GM21723 (cell line): ENCODE data around the gene SEZ6L.
"Not testable (repeated sequence)": the region's sequence is repeated elsewhere in the genome, so short reads cannot be mapped to it uniquely, and the experiment has no call there.

Experiments used
- ATAC-seq: cut with Tn5 transposase; IDR thresholded peaks from one replicate; pipeline ENCODE4 v1.9.1; 2021; ENCODE audit warnings: mild to moderate bottlenecking, moderate library complexity; ENCODE audit not compliant: unreplicated experiment

SEZ6L gene

GRCh38 chr22:26374391-26375026 is 205.2 kb downstream of the SEZ6L start:
- ATAC-seq: no peak

GRCh38 chr22:26377170-26377830 is 208.0 kb downstream of the SEZ6L start:
- no peak for ATAC-seq

GRCh38 chr22:26380072-26380830 is 211.0 kb downstream of the SEZ6L start:
- no peak for ATAC-seq

GRCh38 chr22:26382782-26383181 is 213.5 kb downstream of the SEZ6L start:
- ATAC-seq: no peak

- ATAC-seq: no peak
Measured at GRCh38 chr22:26383968-26384556, 214.8 kb downstream of the SEZ6L start.

- no peak for ATAC-seq
Measured at GRCh38 chr22:26385164-26385563, 215.9 kb downstream of the SEZ6L start.

- ATAC-seq: no peak
Measured at GRCh38 chr22:26389125-26389524, 219.9 kb downstream of the SEZ6L start.

GRCh38 chr22:26391091-26391490 is 221.8 kb downstream of the SEZ6L start:
- no peak for ATAC-seq

- no peak for ATAC-seq
Measured at GRCh38 chr22:26391623-26392022, 222.4 kb downstream of the SEZ6L start.

GRCh38 chr22:26393929-26394328 is 224.7 kb downstream of the SEZ6L start:
- no peak for ATAC-seq

GRCh38 chr22:26394777-26395176 is 225.5 kb downstream of the SEZ6L start:
- no peak for ATAC-seq

- no peak for ATAC-seq
Measured at GRCh38 chr22:26395926-26396325, 226.7 kb downstream of the SEZ6L start.

- no peak for ATAC-seq
Measured at GRCh38 chr22:26398741-26399153, 229.5 kb downstream of the SEZ6L start.

- no peak for ATAC-seq
Measured at GRCh38 chr22:26399289-26399688, 230.0 kb downstream of the SEZ6L start.

- no peak for ATAC-seq
Measured at GRCh38 chr22:26401726-26402125, 232.5 kb downstream of the SEZ6L start.

GRCh38 chr22:26404851-26405421 is 235.7 kb downstream of the SEZ6L start:
- no peak for ATAC-seq

GRCh38 chr22:26406118-26406517 is 236.9 kb downstream of the SEZ6L start:
- no peak for ATAC-seq

GRCh38 chr22:26408562-26409220 is 239.4 kb downstream of the SEZ6L start:
- ATAC-seq: not testable (repeated sequence)

GRCh38 chr22:26409719-26410335 is 240.6 kb downstream of the SEZ6L start:
- ATAC-seq: no peak

- ATAC-seq: no peak
Measured at GRCh38 chr22:26410386-26410785, 241.1 kb downstream of the SEZ6L start.
